IPS-18c (cell line): ENCODE results near the gene ATP5F1A.
"Not testable (repeated sequence)": the region's sequence is repeated elsewhere in the genome, so short reads cannot be mapped to it uniquely, and the experiment has no call there.

ENCODE experiments used
- H3K4me3 ChIP-seq: 2 replicates; pipeline ENCODE4 v1.7.0; 2013; ENCODE audit warnings: low read depth, mild to moderate bottlenecking, low read length, moderate library complexity; ENCODE audit not compliant: insufficient read depth
- H3K9me3 ChIP-seq: one replicate; pipeline ENCODE4 v1.6.1; 2013; ENCODE audit warnings: mild to moderate bottlenecking, low read length, moderate library complexity; ENCODE audit not compliant: control insufficient read depth, insufficient read depth

ATP5F1A gene

DNA sequence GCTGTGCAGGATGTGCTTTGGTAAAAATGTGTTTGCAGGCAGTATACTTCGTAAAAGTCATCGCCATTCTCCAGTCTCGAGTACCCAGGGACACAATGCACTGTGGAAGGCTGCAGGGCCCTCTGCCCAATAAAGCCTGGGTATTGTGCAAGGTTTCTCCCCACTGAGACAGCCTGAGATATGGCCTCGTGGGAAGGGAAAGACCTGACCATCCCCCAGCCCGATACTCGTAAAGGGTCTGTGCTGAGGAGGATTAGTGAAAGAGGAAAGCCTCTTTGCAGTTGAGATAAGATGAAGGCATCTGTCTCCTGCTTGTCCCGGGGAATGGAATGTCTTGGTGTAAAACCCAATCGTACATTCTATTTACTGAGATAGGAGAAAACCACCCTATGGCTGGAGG lies 9.6 kb downstream of the ATP5F1A start:
- not testable (repeated sequence) for H3K9me3 ChIP-seq, H3K4me3 ChIP-seq

DNA sequence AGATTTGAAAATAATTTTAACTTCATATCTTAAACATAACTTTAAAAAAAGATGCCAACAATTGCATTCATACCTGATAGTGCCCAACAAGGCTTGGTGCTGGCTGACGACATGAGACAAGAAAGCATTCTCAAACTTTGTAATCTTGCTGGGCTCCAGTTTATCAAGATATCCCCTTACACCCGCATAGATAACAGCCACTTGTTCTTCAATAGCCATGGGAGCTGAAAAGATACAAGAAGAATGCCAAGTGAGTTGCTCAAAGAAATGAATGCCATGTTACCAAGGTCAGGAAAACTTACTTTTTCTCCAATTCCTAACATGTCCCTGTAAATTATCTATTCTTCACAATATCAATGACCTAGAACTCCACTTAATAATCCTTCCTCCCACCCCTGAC lies 13.7 kb downstream of the ATP5F1A start:
- H3K4me3 ChIP-seq = no peak overlapping the region

DNA sequence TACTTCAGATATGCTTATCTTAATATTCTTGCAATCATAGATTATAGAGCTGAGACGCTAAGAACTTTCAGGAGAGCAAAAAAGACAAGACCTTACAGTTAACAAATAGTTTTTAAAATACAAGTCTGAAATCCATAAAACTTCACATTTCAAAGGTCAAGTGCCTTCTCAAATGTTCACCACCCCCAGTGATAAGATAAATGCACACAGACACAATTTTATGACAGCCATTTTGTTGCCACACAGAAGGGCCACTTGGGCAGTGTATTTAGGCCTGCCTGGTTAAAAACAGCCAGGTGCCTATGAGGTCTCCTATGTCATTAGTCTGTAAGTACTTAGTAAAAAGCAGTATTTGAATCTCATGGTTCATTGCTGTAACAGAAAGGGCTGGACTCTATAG lies 17.9 kb downstream of the ATP5F1A start:
- no peak overlapping the region for H3K4me3 ChIP-seq
- no peaks in the 10 kb centered on the region for H3K9me3 ChIP-seq

More for the DNA sequence above, 13.7 kb downstream of the ATP5F1A start:
- H3K9me3 ChIP-seq = no peaks in the 10 kb centered on the region

DNA sequence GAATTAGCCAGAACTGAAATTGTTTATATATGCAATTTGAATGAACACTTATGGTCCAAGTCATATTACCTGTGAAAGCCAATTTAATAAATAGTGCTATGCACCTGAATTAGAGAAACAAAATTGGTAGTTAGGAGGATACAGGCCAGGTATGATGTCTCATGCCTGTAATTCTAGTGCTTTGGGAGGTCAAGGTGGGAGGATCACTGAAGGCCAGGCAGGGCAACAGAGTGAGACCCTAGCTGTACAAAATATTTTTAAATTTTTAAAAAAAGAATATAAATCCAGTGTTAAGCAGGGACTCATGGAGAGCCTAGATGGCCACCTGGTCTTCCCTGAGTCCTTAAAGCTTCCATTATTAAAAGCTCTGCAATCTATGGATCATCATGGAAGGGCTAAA lies 18.8 kb downstream of the ATP5F1A start:
- H3K4me3 ChIP-seq = no peak overlapping the region
- no peaks in the 10 kb centered on the region for H3K9me3 ChIP-seq

DNA sequence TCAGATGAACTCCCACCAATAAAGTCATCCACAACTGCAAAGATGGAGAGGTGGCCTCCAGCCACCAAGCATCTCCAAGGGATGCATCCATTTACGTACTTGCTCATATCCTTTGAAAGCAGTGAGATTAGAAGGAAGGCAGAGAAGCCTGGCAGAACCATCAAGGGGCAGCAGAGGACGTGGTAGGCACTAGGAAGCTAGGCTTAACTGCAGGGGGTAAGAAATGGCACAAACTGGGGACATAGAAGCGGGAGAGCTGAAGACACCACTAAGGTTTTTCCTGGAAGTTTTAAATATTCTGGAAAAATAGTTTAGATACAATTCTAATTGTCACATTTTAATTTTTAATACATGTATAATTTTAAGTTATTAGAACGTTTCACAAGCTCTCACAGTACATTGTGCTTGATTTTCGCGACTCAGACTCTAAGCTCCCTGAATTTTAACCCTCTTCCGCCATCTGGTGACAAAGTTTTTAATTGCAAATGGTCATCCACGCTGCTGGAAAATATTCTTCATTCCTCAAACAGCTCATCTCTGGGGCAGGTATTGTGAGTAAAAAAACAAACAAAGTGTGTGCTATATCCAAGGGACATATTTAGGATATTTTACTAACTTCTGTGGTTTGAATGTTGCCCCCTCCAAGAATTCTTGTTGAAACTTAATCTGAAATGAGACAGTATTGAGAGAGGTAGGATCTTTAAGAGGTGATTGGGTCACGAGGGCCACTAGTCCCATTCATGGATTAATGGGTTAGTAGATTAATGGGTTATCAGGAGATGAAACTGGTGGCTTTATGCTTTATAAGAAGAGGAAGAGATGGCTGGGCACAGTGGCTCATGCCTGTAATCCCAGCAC lies 24.4 kb downstream of the ATP5F1A start:
- Histone ChIP-seq H3K9me3 (no peaks in the 10 kb centered on the region), H3K4me3 (no peak overlapping the region)

DNA sequence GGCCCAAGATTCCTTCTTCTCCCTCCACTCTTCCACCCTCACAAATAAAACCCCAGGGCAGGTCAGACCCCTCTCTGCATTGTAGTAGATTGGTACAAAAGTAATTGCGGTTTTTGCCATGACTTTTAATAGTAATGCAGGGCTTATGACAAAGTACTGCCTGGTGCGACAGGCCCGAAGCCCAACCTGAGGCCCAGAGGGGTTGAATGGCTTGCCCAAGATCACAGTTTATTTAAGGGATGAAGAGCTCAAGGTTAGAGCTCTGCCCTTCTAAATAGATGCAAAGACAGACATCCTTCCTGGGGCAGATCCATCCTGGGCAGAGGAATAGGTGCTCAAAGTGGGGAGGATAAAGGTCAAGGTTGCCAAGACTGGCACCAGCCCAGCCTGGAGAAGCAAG lies 25.1 kb downstream of the ATP5F1A start:
- Histone ChIP-seq H3K9me3 (no peaks in the 10 kb centered on the region), H3K4me3 (no peak overlapping the region)

DNA sequence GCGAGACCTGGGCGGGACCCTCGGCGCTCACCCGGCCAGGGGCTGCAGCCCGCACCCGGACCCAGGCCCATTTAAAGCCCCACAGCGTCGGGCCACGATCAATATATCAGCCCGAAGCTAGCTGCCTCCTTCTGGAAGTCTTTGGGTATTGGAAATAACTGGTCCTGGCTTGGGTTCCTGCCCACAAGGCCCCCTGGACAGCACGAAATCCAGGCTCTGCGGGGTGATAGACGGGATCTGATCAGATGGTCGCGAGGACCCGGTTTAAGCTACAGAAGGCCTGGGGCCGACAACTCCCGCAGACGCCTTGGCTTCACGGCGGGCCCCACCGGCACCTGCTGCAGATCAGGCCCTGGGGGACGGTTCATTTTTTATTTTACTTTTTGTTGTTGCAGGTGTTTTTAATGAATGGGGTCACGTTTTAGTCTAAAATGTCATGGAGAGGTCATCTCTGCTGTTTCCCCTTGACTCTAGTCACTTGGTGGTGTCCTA lies 25.7 kb downstream of the ATP5F1A start:
- Histone ChIP-seq H3K9me3 (no peaks in the 10 kb centered on the region), H3K4me3 (peak overlapping the region; percentile 68)

DNA sequence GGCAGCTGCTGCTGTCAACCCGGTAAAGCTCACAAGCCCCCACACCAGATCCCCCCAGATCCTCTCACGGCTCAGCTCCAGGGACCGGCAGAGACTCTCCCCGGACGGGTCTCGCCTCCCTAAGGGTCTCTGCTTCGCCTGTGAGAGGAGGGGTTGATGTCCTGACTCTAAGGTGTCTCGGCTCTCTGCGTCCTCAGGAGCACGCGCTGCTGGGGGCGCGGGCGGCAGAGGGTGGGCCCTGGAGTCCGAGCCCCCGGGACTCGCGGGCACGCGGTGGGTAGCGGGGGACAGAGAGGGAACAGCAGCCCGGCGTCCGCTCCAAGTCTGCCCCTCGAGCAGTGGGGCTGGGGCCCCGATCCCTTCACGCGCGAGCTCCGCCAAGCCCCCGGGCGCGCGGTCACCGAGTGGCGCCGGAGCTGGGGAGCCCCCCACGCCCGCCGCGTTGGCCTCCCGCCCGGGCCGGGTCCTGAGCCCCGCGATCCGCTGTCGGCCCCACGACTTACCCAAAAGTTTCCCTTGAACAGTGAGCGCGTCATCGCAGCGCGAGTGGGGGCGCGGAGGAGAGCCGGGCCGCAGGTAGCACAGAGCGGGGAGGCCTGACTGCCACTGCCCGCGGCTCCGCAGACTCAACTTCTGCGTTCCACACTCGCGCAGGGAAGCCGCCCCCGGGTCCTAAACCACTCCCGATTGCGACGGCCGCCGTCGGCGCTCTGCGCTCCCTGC lies 26.3 kb downstream of the ATP5F1A start, which contains the start of gene PSTPIP2:
Gene PSTPIP2 (minus strand): TSS at position 608 of the 723 bp plus-strand sequence. CDS start 72 bp downstream, at position 536.
- Histone ChIP-seq H3K4me3 (peak within 1 kb of the TSS; percentile 68), H3K9me3 (no peaks in the 10 kb centered on the region)

DNA sequence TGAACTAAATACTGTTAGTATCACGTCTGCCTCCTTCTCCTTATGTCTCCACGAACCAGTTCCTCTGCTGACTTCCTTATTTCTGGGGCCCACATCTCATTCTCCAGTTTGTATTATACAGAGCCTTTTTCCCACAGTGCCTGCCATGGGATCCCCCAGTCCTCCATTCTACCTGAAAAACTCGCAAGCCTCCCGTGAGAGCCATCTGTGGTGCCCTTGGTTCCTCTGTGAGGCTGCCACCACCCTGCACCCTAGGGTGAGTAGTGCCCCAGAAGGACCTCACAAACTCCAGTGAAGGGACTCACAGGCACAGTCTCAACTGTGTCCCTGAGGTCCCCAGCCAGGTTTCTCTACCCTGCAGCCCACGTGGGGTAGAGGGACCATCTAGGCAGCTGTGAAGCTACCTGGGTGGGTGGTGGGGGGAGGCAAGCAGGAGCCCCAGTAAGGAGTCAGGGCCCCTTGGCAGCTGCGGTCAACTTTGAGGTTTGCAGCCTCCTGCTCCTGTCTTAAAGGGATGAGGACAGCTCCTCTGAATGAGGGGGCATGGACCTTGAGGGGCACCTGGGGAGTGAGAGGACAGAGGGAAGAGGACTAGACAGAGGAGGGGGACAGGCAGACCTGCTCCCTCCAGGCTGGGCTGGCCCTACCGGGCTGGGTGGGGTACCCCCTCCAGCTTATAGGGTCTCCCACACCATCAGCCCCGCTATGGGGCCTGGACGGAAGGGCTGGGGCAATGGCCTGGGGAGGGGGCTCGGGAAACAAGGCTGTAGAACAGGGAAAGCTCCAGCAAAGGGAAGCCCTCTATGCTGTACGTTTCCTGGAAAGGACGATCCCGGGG lies 27.1 kb downstream of the ATP5F1A start:
- no peaks in the 10 kb centered on the region for H3K9me3 ChIP-seq
- H3K4me3 ChIP-seq = peak overlapping the region; percentile 68

DNA sequence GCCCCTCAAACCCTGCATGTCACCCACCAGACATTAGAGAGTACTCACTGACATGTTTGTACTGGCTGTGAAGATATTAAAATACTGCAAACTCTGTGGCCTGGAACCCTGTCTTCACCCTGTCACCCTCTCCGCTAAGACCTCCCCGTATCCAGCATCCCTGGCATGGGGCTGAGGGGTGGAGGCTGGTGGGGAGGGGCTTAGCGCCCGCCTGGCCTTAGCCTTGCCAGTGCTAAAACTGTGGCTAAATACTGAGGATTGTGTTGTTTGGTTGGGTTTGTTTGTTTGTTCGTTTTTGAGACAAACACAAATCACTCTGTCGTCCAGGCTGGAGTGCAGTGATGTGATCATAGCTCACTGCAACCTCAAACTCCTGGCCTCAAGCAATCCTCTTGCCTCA lies 27.9 kb downstream of the ATP5F1A start:
- Histone ChIP-seq H3K4me3 (no peak overlapping the region), H3K9me3 (no peaks in the 10 kb centered on the region)

DNA sequence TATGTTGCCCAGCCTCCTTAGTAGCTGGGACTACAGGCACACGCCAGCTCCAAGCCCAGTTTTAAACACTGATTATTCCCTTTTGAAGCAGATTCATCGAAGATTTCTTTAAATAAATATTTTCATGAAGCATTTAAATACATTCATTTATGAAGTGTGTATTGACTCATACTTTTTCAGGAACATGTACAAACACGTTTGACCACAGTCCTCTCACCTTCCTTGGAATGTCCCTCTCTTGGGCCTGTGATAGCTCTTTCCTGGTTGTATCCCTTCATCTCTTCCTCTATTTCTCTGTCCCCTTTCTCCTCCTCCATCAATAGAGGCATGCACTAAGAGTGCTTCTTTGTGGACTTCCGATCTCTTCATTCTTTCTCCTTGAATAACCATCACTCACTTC lies 28.6 kb downstream of the ATP5F1A start:
- no peak overlapping the region for H3K4me3 ChIP-seq
- no peaks in the 10 kb centered on the region for H3K9me3 ChIP-seq

DNA sequence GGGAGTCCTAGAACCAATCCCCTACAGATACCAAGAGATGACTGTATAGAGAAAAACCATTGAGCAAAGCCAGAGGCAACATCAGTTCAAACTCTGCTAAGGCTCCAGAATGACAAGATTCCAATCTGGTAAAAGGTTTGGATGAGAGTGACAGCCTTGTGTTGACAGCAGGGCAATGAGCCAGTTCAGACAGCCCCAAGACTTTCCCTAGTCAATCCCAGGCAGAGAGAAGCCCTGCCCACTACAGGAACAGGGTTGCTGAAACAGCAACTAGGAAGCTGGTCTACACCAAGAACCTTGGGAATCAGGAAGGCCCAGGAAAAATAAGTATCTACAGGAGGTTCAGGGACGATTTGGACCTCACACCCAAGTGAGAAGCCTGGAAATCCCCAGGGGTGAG lies 29.3 kb downstream of the ATP5F1A start:
- no peak overlapping the region for H3K4me3 ChIP-seq

DNA sequence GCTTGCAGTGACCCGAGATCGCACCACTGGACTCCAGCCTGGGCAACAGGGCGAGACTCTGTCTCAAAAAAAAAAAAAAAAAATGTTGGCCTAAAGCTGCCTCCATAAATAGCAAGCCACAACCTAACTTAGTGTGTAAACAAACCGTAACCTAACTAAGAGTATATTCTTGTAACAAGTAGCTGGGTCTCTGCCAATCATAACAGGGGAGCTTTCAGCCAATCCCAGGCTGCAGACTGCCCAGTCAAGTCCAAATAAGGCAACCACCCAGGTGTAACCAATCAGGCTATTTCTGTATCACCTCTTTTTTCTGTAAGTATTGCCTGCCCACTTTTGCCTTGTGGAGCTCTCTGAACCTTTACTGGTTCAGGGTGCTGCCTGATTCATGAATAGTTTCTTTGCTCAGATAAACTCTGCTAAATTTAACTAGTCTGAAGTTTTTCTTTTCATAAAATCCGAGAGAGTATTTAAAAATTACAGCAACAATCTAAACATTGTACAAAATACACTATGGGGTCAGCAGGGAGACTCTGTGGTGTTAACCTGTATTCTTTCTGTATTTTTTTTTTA lies 30.6 kb downstream of the ATP5F1A start:
- no peaks in the 10 kb centered on the region for H3K9me3 ChIP-seq
- H3K4me3 ChIP-seq = no peak overlapping the region

More for the DNA sequence above, 29.3 kb downstream of the ATP5F1A start:
- no peaks in the 10 kb centered on the region for H3K9me3 ChIP-seq

DNA sequence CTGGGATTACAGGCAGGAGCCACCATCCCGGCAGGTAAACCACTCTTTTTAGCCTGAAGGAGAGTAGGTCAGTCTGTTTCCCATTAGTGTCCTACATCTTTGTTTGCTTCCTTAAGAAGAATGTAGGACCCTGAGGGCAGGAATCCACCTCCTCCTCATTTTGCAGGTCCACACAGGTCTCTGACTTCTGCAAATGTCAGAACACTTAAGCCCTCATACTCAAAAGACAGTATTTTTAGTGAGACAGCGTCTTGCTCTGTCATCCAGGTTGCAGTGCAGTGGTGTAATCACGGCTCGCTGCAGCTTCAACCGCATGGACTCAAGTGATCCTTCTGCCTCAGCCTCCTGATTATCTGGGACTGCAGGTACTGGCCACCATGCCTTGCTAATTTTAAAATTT lies 35.3 kb downstream of the ATP5F1A start:
- Histone ChIP-seq H3K9me3 (no peaks in the 10 kb centered on the region), H3K4me3 (no peak overlapping the region)

DNA sequence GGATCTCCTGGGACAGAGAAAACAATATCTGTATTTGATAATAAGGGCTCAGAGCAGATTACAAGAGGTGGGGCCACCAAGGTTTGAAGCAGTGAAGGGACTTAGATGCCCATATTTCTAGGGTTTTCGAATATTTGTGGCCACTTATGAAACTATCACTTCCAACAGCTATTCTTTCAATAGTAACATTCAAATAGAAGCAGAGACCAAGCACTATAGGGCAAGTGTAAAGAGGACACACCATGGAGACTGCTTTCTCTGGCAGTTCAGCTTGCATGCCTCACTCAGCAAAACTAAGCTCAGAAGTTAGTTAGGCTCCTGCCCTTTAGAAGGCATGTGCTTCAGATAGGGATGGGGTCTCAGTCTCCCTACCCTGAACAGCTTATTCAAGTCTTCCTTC lies 36.3 kb downstream of the ATP5F1A start:
- H3K4me3 ChIP-seq = no peak overlapping the region
- H3K9me3 ChIP-seq = no peaks in the 10 kb centered on the region

DNA sequence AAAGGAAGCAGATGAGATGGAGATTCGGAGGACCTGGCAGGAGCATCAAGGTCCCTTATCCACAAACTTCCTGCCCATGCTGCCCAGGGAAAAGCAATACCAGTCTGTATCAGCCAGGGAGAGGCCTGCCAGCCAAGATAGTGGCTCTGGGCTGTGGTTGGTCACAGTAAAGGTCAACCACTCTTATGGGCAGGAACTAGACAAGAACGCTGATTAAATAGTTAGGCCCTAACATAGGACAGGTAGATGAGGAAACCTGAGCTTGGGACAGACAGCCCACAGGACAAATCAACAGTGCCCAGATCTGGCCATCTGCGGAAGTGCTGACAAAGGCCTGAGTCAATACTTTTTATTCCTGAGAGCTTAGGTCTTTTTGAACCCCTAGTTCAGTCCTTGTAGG lies 36.7 kb downstream of the ATP5F1A start:
- no peaks in the 10 kb centered on the region for H3K9me3 ChIP-seq
- H3K4me3 ChIP-seq = no peak overlapping the region

DNA sequence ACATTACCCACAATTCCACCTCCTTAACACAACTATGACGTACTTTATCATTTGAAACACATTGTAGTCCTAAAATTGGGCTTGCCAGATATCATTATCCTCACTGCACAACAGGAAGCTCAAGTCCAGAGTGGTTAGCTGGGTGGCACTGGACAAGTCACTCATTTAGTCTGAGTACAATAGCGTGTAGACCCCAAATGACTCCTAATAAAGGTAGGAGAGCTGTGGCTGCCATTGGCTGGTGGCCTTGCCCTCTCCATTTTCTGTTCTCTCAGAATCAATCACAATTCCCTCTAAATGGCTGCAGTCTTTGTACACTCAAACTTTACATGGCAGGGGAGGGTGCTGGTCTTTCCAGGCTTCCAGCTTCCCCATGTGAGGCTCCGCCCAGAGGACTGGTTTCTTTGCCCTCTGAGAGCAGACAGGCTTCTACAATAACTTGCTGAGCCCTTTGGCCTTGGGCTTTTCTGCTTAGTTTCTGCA lies 37.7 kb downstream of the ATP5F1A start:
- no peaks in the 10 kb centered on the region for H3K9me3 ChIP-seq
- H3K4me3 ChIP-seq = no peak overlapping the region
